HG03342 (cell line): Measurements from ENCODE around the gene ARID5B.

Source experiments
- ATAC-seq: cut with Tn5 transposase; IDR thresholded peaks from one replicate; pipeline ENCODE4 v1.9.1; 2021; ENCODE audit warnings: mild to moderate bottlenecking, moderate library complexity; ENCODE audit not compliant: unreplicated experiment

Gene ARID5B

GRCh38 chr10:61904733-61905725 lies 3.5 kb downstream of the ARID5B start:
- ATAC-seq: peak; percentile 43

GRCh38 chr10:61905837-61906561 lies 4.5 kb downstream of the ARID5B start:
- no peak for ATAC-seq

GRCh38 chr10:61906562-61906901 lies 5.0 kb downstream of the ARID5B start:
- ATAC-seq: no peak

GRCh38 chr10:61907011-61907410 lies 5.5 kb downstream of the ARID5B start:
- ATAC-seq: no peak

- ATAC-seq: no peak
Measured at GRCh38 chr10:61907587-61907986, 6.1 kb downstream of the ARID5B start.

- ATAC-seq: no peak
Measured at GRCh38 chr10:61910226-61910805, 8.8 kb downstream of the ARID5B start.

- no peak for ATAC-seq
Measured at GRCh38 chr10:61910894-61911293, 9.4 kb downstream of the ARID5B start.

- no peak for ATAC-seq
Measured at GRCh38 chr10:61911425-61911824, 9.9 kb downstream of the ARID5B start.

GRCh38 chr10:61912981-61913380 lies 11.5 kb downstream of the ARID5B start:
- no peak for ATAC-seq

GRCh38 chr10:61918140-61918539 lies 16.6 kb downstream of the ARID5B start:
- no peak for ATAC-seq

GRCh38 chr10:61918989-61919388 lies 17.5 kb downstream of the ARID5B start:
- ATAC-seq: no peak

- no peak for ATAC-seq
Measured at GRCh38 chr10:61919646-61920215, 18.2 kb downstream of the ARID5B start.

GRCh38 chr10:61921143-61921542 lies 19.6 kb downstream of the ARID5B start:
- no peak for ATAC-seq

- no peak for ATAC-seq
Measured at GRCh38 chr10:61923210-61923949, 21.9 kb downstream of the ARID5B start.

- ATAC-seq: no peak
Measured at GRCh38 chr10:61923950-61924274, 22.4 kb downstream of the ARID5B start.

GRCh38 chr10:61929555-61929954 lies 28.1 kb downstream of the ARID5B start:
- ATAC-seq: no peak

- ATAC-seq: no peak
Measured at GRCh38 chr10:61931620-61932332, 30.3 kb downstream of the ARID5B start.

GRCh38 chr10:61933859-61934555 lies 32.5 kb downstream of the ARID5B start:
- no peak for ATAC-seq

GRCh38 chr10:61935077-61935476 lies 33.6 kb downstream of the ARID5B start:
- no peak for ATAC-seq

- no peak for ATAC-seq
Measured at GRCh38 chr10:61936770-61937169, 35.3 kb downstream of the ARID5B start.
